HCT116 (cell line): ENCODE results near the gene WFDC12. TPM values are rescaled to one million over a fixed set of nuclear protein-coding genes. Genes with fewer than 3 reads are reported as not detected.

ENCODE experiments used
- ATAC-seq: fragments of 200-7000 bp; cut with Tn5 transposase; 2 replicates; pipeline ENCODE4 v1.9.1; 2020; ENCODE audit warnings: mild to moderate bottlenecking, moderate library complexity
- BruUV-seq: library from RNA; stranded (reverse); fragments of 400-500 nt; replicated peaks from 2 replicates; lab custom pipeline; 2021; lab: Mats Ljungman, UMichigan
- CTCF ChIA-PET: fragments of 300-600 bp; sonication (Branson Sonifier 250); formaldehyde crosslinking; loops from one replicate; lab custom pipeline; 2021; ENCODE audit warnings: antibody characterized with exemption; lab: Charles Lee
- POLR2A ChIA-PET: fragments of 300-600, 350-600 bp; sonication (Branson Sonifier 250); formaldehyde crosslinking; loops from one replicate; lab custom pipeline; 2021; ENCODE audit warnings: antibody characterized with exemption; lab: Charles Lee
- RAD21 ChIA-PET, 2 experiments: fragments of 300-600 bp; sonication (Branson Sonifier 250); formaldehyde crosslinking; loops; one replicate each; lab custom pipeline; 2023; ENCODE audit warnings: low total read pairs in 2 of 2; ENCODE audit not compliant: uncharacterized antibody in 2 of 2, unreplicated experiment in 2 of 2, low non-redundant PET in 1 of 2; lab: Charles Lee
- DNase-seq: peaks from one replicate; pipeline ENCODE4 v3.0.0-alpha.2; 2010; ENCODE audit warnings: low read depth, low spot score
- H2AFZ ChIP-seq: fragments of 200-600 bp; shearing (Covaris generic), sonication (generic); 2 replicates; pipeline ENCODE4 v1.6.1; 2017; ENCODE audit warnings: low read depth, mixed run types, mixed read lengths, antibody characterized with exemption, low read length; ENCODE audit not compliant: poor library complexity, severe bottlenecking
- H3K27ac ChIP-seq: 2 replicates; pipeline ENCODE4 v1.5.1; 2012; ENCODE audit warnings: low read depth, low read length
- H3K27me3 ChIP-seq: fragments of 200-600 bp; sonication (generic); 2 replicates; pipeline ENCODE4 v1.6.1; 2016; ENCODE audit warnings: mixed run types, low read length, mixed read lengths; ENCODE audit not compliant: insufficient read depth
- H3K36me3 ChIP-seq, 2 experiments: fragments of 200-500 bp in 1 of 2; fragments of 200-600 bp in 1 of 2; sonication (Bioruptor generic) in 1 of 2; sonication (generic) in 1 of 2; 2 replicates each; pipeline versions ENCODE4 v1.5.1 to v1.6.1; 2014 to 2016; ENCODE audit warnings: low read length in 2 of 2, inconsistent platforms in 1 of 2, mixed read lengths in 1 of 2, mixed run types in 1 of 2; ENCODE audit not compliant: insufficient read depth in 2 of 2, control insufficient read depth in 1 of 2
- H3K4me1 ChIP-seq, 2 experiments: fragments of 200-600 bp in 1 of 2; sonication (generic) in 1 of 2; 2 replicates each; pipeline versions ENCODE4 v1.5.1 to v1.6.1; 2012 to 2017; ENCODE audit warnings: low read length in 2 of 2, inconsistent platforms in 1 of 2, mild to moderate bottlenecking in 1 of 2, mixed read lengths in 1 of 2, mixed run types in 1 of 2, moderate library complexity in 1 of 2; ENCODE audit not compliant: insufficient read depth in 2 of 2, control insufficient read depth in 1 of 2
- H3K4me2 ChIP-seq: fragments of 200-600 bp; sonication (generic); 2 replicates; pipeline ENCODE4 v1.6.1; 2017; ENCODE audit warnings: mixed run types, low read length, mixed read lengths
- H3K4me3 ChIP-seq, 2 experiments: fragments of 200-600 bp in 1 of 2; sonication (generic) in 1 of 2; replicated peaks in 1 of 2; 2 replicates each; pipeline ENCODE4 v1.5.1; 2011 to 2016; ENCODE audit warnings: low read length in 2 of 2, control low read depth in 1 of 2, low read depth in 1 of 2, mild to moderate bottlenecking in 1 of 2, mixed read lengths in 1 of 2, mixed run types in 1 of 2
- H3K79me2 ChIP-seq: fragments of 200-600 bp; sonication (generic); 2 replicates; pipeline ENCODE4 v1.6.1; 2017; ENCODE audit warnings: mild to moderate bottlenecking, mixed run types, low read length, moderate library complexity, mixed read lengths; ENCODE audit not compliant: insufficient read depth
- H3K9ac ChIP-seq: fragments of 200-600 bp; sonication (generic); 2 replicates; pipeline ENCODE4 v1.6.1; 2016; ENCODE audit warnings: low read length, mixed read lengths
- H3K9me2 ChIP-seq: fragments of 200-600 bp; sonication (generic), shearing (Covaris generic); 2 replicates; pipeline ENCODE4 v1.6.1; 2017; ENCODE audit warnings: mixed run types, mild to moderate bottlenecking, moderate library complexity; ENCODE audit not compliant: insufficient read depth
- H3K9me3 ChIP-seq, 2 experiments: fragments of 200-500 bp in 1 of 2; fragments of 200-600 bp in 1 of 2; sonication (Bioruptor generic) in 1 of 2; sonication (generic) in 1 of 2; 2 replicates each; pipeline ENCODE4 v1.6.1; 2014 to 2017; ENCODE audit warnings: low read length in 2 of 2, mixed read lengths in 2 of 2, inconsistent platforms in 1 of 2, low read depth in 1 of 2, mild to moderate bottlenecking in 1 of 2, mixed run types in 1 of 2, moderate library complexity in 1 of 2; ENCODE audit not compliant: control insufficient read depth in 1 of 2, insufficient read depth in 1 of 2
- H4K20me1 ChIP-seq: fragments of 200-600 bp; sonication (generic), shearing (Covaris generic); 2 replicates; pipeline ENCODE4 v1.6.1; 2017; ENCODE audit warnings: mixed run types, mild to moderate bottlenecking, moderate library complexity; ENCODE audit not compliant: insufficient read depth
- JUND ChIP-seq: IDR thresholded peaks from 2 replicates; pipeline ENCODE4 v1.6.1; 2012
- RAD21 ChIP-seq: IDR thresholded peaks from 2 replicates; pipeline ENCODE4 v1.6.1; 2012; ENCODE audit warnings: low read depth, mild to moderate bottlenecking
- SIN3A ChIP-seq: IDR thresholded peaks from 2 replicates; pipeline ENCODE4 v1.6.1; 2012; ENCODE audit warnings: low read depth
- SP1 ChIP-seq: IDR thresholded peaks from 2 replicates; pipeline ENCODE4 v1.6.1; 2012; ENCODE audit warnings: low read depth
- TCF7L2 ChIP-seq: IDR thresholded peaks from 2 replicates; pipeline ENCODE4 v1.7.0; 2011; ENCODE audit warnings: borderline replicate concordance, inconsistent platforms; ENCODE audit not compliant: insufficient read depth, insufficient read length; ENCODE audit errors: extremely low read depth
- intact Hi-C: fragments of 100-400 bp; cut with micrococcal nuclease; formaldehyde crosslinking; loops from 2 replicates; pipeline ENCODE4 v1.10.0; 2022
- total RNA-seq: library from RNA; stranded (reverse); gene quantifications from one replicate; pipeline ENCODE4 v1.2.1, GENCODE V29; 2021; ENCODE audit not compliant: unreplicated experiment
- TF ChIP-seq, protein P1 (sequence below), 3 experiments: fragments of 200-600 bp in 1 of 3; sonication (generic) in 1 of 3; IDR thresholded peaks in 2 of 3; conservative IDR thresholded peaks in 1 of 3; 2 replicates each; pipeline ENCODE4 v1.5.1; 2012 to 2017; ENCODE audit warnings: low read depth in 2 of 3, low read length in 2 of 3, antibody characterized with exemption in 1 of 3, borderline replicate concordance in 1 of 3, control low read depth in 1 of 3, mild to moderate bottlenecking in 1 of 3, mixed read lengths in 1 of 3, mixed run types in 1 of 3, moderate library complexity in 1 of 3; ENCODE audit not compliant: insufficient read depth in 1 of 3

Gene WFDC12
- total RNA-seq, 1 experiment from 2014 or later, result not detected

DNA sequence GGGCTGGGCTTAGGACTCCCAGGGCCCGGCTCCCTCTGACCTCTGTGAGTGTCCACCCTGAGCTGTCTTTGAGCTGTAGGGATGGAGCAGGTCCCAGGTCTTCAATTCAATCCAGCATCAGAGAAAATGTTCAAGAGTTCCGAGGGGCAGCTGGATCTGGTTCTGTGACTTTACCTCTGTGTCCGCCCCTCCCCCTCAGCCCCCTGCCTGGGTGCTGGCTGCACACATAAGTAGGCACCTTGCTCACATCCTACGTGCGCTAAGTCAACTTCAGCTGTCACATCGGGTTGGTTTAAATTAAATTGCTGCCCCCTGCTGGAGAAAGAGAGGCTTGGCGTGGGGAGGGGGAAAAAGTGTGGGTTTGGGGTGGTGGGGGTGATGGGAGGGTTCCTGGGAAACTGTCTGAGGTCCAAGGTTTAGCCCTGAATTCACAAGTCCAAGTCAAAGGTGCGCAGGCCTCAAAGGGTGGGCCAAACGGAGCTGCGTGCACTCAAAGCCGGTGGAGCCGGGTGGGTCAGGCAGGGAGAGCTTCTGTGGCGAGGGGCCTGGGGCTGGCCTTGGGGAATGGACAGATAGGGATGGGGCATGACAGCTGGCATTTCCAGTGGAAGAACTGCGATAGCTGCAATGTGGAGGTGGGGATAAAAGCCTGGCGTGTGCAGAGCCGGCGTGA is 12.3 kb downstream of the WFDC12 start:
- Histone ChIP-seq H3K79me2 (no peaks in the 10 kb centered on the region), H3K9ac (no peak overlapping the region), H3K36me3 (no peaks in the 10 kb centered on the region), H3K27ac (no peak overlapping the region), H3K4me2 (no peak overlapping the region), H3K9me3 (no peaks in the 10 kb centered on the region), H3K27me3 (no peaks in the 10 kb centered on the region; the same call in 1 of the 2 replicates), H3K4me1 (0 out of 4 replicates have a peak, but pooled peaks cover 0 to 3% of the 10 kb centered on the region in 2 experiments), H4K20me1 (no peaks in the 10 kb centered on the region), H3K4me3 (no peak overlapping the region), H2AFZ (no peak overlapping the region), H3K9me2 (no peaks in the 10 kb centered on the region)
- ATAC-seq (peak; percentile 79), DNase-seq (no peak)
- CTCF ChIA-PET, result interaction anchor here (0.7 to 4.6 kb wide), 17 partner anchors 8 to 1562 kb away, joined by 3 to 51 read pairs (median 4); partner anchors contain the start of gene WFDC12
- RAD21 ChIA-PET, result interaction anchor here (0.7 to 1.2 kb wide), 5 partner anchors 68 to 364 kb away, joined by 3 to 5 read pairs (median 4); no protein-coding TSS in a partner anchor
- BruUV-seq, result no TSS peak
- POLR2A ChIA-PET, result no interaction called here
- intact Hi-C loops, result no loop called here
- TF ChIP-seq RAD21 (peak; percentile 56; the same call in 1 of the 2 replicates), SIN3A (no peak), JUND (no peak), SP1 (no peak), TCF7L2 (no peak)
- TF ChIP-seq, protein P1, sequence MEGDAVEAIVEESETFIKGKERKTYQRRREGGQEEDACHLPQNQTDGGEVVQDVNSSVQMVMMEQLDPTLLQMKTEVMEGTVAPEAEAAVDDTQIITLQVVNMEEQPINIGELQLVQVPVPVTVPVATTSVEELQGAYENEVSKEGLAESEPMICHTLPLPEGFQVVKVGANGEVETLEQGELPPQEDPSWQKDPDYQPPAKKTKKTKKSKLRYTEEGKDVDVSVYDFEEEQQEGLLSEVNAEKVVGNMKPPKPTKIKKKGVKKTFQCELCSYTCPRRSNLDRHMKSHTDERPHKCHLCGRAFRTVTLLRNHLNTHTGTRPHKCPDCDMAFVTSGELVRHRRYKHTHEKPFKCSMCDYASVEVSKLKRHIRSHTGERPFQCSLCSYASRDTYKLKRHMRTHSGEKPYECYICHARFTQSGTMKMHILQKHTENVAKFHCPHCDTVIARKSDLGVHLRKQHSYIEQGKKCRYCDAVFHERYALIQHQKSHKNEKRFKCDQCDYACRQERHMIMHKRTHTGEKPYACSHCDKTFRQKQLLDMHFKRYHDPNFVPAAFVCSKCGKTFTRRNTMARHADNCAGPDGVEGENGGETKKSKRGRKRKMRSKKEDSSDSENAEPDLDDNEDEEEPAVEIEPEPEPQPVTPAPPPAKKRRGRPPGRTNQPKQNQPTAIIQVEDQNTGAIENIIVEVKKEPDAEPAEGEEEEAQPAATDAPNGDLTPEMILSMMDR (IDR thresholded peaks at IDR 0.05 in 2 of 3, conservative IDR thresholded peaks at IDR 0.05 in 1 of 3; ENCODE audit: borderline replicate concordance in 1 of 3, insufficient read depth in 1 of 3, low read depth in 2 of 3, low read length in 2 of 3), result peak; percentile 42 to 80 (median 45); a peak in 5 of 6 replicates
